ENCODE data around the gene CIAO1.

CIAO1 gene

DNA sequence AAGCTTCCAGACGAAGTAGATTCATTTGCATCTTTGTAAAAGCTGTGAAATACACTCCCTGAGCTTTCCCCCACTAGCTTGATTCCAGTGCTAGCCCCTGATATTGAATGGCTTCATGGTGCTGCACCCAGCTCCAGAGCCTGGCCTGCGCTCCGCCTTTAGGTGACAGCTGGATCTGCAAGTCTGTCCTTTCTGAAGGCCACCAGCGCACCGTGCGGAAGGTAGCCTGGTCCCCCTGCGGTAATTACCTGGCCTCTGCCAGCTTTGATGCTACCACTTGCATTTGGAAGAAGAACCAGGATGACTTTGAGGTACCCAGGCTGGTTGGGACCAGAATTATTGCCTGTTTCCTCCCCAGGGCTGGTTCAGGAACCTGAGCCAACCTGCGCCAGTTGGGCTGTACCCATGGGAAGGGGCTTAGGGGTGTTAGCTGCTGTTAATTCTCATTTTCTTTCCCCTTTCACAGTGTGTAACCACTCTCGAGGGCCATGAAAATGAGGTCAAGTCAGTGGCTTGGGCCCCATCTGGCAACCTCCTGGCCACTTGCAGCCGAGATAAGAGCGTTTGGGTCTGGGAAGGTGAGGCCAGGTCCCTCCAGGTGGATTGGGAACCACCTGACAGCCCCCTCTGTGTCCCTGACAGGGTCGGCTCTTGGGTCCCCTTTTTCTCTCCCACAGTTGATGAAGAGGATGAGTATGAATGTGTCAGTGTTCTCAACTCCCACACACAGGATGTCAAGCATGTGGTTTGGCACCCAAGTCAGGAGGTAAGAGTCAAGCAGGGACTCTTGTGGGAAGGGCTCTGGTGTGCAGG, 1.3 kb downstream of the CIAO1 start:
- Histone ChIP-seq H3K4me3 (ENCODE audit: low read depth, low read length) (peak overlapping the region; percentile 91), H3K36me3 (peaks cover 12% of the 10 kb centered on the region), H3K4me1 (no peaks in the 10 kb centered on the region), H3K27me3 (no peaks in the 10 kb centered on the region), H3K9me3 (no peaks in the 10 kb centered on the region)
- TF ChIP-seq, protein P1, sequence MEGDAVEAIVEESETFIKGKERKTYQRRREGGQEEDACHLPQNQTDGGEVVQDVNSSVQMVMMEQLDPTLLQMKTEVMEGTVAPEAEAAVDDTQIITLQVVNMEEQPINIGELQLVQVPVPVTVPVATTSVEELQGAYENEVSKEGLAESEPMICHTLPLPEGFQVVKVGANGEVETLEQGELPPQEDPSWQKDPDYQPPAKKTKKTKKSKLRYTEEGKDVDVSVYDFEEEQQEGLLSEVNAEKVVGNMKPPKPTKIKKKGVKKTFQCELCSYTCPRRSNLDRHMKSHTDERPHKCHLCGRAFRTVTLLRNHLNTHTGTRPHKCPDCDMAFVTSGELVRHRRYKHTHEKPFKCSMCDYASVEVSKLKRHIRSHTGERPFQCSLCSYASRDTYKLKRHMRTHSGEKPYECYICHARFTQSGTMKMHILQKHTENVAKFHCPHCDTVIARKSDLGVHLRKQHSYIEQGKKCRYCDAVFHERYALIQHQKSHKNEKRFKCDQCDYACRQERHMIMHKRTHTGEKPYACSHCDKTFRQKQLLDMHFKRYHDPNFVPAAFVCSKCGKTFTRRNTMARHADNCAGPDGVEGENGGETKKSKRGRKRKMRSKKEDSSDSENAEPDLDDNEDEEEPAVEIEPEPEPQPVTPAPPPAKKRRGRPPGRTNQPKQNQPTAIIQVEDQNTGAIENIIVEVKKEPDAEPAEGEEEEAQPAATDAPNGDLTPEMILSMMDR (IDR thresholded peaks at IDR 0.05; ENCODE audit: low read depth, low read length), result peak; percentile 31
- peak; percentile 51 for DNase-seq

DNA sequence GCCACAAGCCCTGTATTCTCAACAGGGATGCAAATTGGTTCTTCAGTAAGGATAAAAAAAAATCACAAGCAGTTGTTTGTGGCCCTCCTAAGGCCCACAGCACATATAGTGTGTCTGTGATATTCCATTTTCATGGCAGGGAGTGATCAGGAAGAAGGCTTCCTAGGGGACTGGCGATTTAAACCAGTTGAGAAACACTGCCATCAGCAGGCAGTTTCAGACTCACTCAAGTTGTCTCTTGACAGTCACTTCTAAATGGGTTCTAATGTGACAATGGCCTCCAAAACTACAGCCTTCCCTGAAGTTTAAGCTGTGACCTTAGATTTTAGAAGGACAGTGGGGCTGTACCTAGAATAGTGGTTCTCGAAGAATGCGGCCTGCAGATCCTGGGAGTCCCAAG, 6.0 kb downstream of the CIAO1 start:
- Histone ChIP-seq H3K36me3 (peaks cover 19% of the 10 kb centered on the region), H3K9me3 (no peaks in the 10 kb centered on the region)
- TF ChIP-seq, protein P1 (IDR thresholded peaks at IDR 0.05; ENCODE audit: low read depth, low read length), result no peak

DNA sequence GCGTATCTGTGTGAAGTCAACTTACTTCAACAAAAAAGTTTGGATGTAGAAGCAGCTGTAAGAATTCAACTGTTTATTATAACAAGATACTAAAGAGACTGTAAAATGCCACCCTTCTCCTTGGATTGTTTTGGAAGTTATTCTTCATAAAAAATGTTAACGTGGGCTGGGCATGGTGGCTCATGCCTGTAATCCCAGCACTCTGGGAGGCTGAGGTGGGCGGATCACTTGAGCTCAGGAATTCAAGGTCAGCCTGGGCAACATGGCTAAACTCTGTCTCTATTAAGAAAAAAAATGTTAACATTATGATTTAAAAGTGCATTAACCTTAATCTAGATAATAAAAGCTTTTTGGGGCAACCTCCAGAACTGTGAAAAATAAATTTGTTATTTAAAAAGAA, 7.7 kb downstream of the CIAO1 start:
- TF ChIP-seq, protein P1 (IDR thresholded peaks at IDR 0.05; ENCODE audit: low read depth, low read length), result no peak
- H3K36me3 ChIP-seq, result peaks cover 28% of the 10 kb centered on the region
- no peaks in the 10 kb centered on the region for H3K4me1 ChIP-seq
- no peak for DNase-seq
- no peaks in the 10 kb centered on the region for H3K27me3 ChIP-seq
- no peak overlapping the region for H3K4me3 ChIP-seq (ENCODE audit: low read depth, low read length)
- no peaks in the 10 kb centered on the region for H3K9me3 ChIP-seq

More for the DNA sequence above, 6.0 kb downstream of the CIAO1 start:
- Histone ChIP-seq H3K4me3 (ENCODE audit: low read depth, low read length) (no peak overlapping the region), H3K4me1 (no peaks in the 10 kb centered on the region), H3K27me3 (no peaks in the 10 kb centered on the region)
- DNase-seq, result no peak

DNA sequence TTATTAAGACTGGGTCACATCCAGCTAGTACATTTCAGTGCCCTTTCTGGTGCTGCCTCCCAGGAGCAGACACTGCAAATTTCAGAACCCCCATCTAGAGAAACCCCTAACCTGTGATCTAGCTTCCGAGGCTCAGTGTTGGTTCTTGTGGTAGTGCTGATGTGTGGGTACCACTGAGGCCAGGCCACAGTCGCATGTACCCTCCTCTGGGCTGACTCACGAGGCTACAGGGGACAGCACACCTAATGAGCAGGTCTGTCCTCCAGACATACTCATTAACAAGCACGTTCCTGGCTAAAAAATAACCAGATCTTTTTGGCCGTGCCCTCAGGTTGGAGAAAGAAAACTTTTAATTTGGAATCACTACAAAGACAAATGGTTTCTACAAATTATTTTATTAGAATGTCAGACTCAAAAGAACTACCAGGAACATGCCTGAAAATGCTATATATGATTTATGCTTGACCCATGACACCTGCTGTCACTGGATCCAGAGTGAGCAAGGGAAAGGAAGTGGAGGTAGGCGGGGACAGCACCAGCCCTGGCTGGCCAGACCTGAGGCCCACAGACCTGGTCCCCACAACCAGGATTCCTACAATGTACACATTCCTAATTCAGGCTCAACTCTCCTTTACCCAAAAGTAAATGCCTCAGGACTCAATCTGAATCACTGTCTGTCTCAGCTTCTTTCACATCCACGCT, 8.5 kb downstream of the CIAO1 start:
- H3K4me3 ChIP-seq (ENCODE audit: low read depth, low read length), result no peak overlapping the region
- TF ChIP-seq, protein P1 (IDR thresholded peaks at IDR 0.05; ENCODE audit: low read depth, low read length), result no peak

DNA sequence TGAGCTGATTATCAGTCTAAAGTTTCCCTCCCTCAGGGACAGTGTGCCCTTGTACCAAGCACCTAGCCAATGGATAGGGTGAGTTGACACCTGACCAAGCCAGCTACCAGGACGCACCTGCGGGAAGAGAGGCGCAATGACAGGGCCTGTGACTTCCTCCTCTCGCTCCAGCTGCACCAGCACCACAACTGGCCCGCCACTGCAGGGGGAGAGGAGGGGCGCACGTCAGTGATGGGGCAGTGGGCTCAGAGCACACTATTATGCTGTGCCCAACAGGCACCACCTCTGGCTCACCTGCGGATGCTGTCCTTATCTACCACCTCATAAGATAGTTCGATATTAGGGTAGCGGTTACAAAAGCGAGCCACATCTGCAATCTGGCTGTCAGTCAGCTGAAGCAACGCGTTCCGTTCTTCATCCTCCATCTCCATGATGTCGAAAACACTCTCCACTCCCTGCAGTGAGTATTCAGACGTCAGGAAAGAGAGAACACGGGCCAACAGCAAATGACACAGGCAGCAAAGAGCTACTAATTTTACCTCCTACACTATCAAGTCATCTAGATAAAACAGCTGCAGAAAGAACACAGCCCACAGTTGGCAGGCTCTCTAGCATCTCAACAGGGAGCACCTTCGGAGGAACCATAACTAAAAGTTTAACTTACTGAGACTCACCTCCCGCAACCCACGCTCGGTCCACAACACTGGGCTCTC, 10.9 kb downstream of the CIAO1 start:
- TF ChIP-seq, protein P1 (IDR thresholded peaks at IDR 0.05; ENCODE audit: low read depth, low read length), result no peak
- H3K4me3 ChIP-seq (ENCODE audit: low read depth, low read length), result no peak overlapping the region
- DNase-seq, result no peak
- peaks cover 39% of the 10 kb centered on the region for H3K36me3 ChIP-seq
- H3K27me3 ChIP-seq, result no peaks in the 10 kb centered on the region
- no peaks in the 10 kb centered on the region for H3K4me1 ChIP-seq
- no peaks in the 10 kb centered on the region for H3K9me3 ChIP-seq

More for the DNA sequence above, 8.5 kb downstream of the CIAO1 start:
- H3K9me3 ChIP-seq, result no peaks in the 10 kb centered on the region
- H3K36me3 ChIP-seq, result peaks cover 33% of the 10 kb centered on the region
- H3K4me1 ChIP-seq, result no peaks in the 10 kb centered on the region
- no peak for DNase-seq
- no peaks in the 10 kb centered on the region for H3K27me3 ChIP-seq

Measured in BE2C (cell line).